SHP77 (cell line): ENCODE results near the gene ALDH1A2.

Experiments
- DNase-seq, 2 experiments: peaks; one replicate each; lab custom pipeline; 2025; lab: John Stamatoyannopoulos, UW

ALDH1A2 gene

DNA sequence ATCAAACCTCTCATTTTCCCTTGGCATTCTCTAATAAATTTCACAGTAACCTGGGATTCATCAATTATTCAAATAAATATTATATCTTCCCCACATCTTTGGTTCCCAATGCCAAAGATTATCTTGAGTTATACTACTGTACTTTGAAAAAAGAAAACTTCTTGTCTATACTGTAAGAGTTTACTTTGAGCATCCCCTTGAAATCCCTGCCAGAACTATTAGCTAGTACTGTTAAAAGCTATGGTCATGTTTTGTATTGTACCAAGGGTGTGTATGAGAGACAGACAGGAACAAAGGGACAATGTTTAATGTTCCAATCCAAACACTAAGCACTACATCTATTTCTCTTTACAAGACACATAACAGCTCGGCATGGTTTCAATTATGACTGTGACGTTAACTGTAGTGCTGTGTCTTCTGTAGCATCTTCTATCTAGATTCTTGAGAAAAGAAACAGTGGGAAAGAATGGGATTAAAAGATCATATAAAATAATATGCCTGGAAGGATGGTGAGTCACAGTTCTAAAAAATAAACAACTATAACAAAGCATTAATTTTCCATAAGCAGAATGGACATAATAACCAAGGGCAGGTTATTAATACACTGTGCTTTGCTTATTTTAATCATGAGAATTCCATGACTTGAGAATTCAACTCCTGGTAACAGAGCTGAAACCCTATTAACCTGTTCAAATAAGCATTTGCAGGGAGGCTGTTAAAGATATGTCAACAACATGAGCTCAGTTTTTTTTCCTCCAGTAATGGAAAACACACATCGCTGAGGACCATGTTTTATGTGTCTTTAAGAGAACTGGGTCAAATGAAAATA, 71.1 kb downstream of the ALDH1A2 start:
- DNase-seq: peak; percentile 14 to 26

GRCh38 chr15:57993409-57994145, 71.9 kb downstream of the ALDH1A2 start:
- DNase-seq: no peak

- no peak for DNase-seq
These were observed 72.7 kb downstream of the ALDH1A2 start for GRCh38 chr15:57992761-57993355.

- no peak for DNase-seq
These were observed 92.0 kb downstream of the ALDH1A2 start for GRCh38 chr15:57973534-57973933.

GRCh38 chr15:57972864-57973263, 92.6 kb downstream of the ALDH1A2 start:
- peak; percentile 24 to 47 for DNase-seq

- no peak for DNase-seq
These were observed 95.5 kb downstream of the ALDH1A2 start for GRCh38 chr15:57969996-57970395.

DNA sequence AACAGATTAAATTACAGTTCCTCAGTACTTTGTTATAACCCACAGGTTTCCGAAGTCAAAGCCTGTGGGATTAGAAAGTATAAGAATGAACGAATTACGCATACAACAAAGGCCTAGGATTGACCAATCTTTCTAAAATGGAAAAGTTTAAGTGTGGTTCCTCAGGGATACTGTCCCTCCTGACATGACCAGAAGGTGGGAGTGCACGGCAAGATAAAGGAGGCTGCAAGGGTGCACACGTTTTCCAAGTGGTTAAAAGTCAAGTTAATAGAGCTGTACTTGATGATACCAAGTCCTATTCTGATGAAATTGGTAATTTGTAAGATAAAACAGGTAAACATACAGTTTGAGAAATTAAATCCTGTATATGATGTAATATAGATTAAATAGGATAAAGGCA, 96.2 kb downstream of the ALDH1A2 start:
- DNase-seq: no peak

DNA sequence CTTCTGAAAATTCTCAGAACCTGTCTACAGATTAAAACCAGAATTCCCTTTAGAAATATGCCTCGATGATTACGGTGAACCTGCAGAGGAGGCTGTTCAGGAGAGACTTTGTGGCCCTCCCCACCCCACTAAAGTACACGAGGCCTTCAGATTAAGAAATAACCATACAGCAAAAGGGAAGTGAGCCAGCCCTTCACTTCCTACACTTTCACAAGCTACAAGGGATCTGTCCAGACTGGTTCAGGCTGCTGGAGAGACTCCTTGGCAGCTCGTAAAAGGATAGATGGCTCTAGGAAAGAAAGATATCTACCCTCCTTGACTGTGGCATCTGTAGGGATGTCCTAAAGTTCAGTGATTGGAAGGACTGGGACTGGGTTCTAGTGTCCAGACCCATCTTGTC, 102.6 kb downstream of the ALDH1A2 start:
- no peak for DNase-seq

GRCh38 chr15:57961919-57962318, 103.6 kb downstream of the ALDH1A2 start:
- no peak for DNase-seq

- DNase-seq: no peak
These were observed 108.4 kb downstream of the ALDH1A2 start for GRCh38 chr15:57957113-57957512.

DNA sequence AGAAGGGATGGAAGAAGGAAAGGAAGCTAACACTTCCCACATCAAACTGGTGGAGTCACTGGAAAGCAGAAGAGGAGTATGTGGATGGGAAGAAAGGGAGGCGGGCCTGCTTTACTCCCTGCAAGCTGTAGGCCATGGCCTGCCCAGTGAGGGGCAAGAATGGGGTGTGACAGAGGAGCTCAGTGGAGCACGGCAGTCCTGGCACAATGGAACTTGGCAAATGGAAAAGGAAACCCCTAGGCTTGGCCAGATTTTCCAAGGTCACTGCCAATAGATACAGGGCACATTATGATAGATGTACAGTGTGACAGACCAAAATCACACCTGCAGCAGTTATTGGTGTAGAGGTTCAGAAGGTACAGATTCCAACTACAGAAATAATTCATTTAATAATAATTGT, 111.6 kb downstream of the ALDH1A2 start:
- no peak for DNase-seq

DNA sequence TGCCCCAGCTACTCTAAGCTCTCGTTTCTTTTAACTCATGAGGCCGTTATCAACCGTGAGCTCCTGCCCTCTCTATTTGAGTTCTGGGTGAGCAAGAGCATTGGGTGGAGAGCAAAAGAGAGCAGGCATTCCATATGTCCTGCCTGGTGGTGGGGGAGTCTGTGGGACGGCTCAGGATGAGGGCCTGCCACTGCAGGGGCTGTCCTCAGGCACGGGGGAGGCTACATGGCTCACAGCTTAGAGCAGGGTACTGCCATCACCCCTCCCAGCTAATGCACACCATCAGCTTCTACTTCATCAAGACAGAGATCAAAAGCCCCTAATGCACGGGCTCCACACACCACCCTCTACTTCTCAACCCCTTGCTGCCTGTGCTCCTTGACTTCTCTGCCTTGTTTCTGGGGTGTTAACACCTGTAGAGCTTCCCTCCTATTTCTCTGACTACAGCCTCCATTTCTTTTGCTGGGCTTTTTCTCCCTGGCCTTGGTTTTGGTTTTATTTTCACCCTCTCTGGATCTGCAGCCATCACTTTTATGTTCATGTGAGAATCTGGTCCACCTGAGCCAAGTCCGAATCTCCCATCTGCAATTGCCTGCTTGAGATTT, 114.1 kb downstream of the ALDH1A2 start:
- no peak for DNase-seq

DNA sequence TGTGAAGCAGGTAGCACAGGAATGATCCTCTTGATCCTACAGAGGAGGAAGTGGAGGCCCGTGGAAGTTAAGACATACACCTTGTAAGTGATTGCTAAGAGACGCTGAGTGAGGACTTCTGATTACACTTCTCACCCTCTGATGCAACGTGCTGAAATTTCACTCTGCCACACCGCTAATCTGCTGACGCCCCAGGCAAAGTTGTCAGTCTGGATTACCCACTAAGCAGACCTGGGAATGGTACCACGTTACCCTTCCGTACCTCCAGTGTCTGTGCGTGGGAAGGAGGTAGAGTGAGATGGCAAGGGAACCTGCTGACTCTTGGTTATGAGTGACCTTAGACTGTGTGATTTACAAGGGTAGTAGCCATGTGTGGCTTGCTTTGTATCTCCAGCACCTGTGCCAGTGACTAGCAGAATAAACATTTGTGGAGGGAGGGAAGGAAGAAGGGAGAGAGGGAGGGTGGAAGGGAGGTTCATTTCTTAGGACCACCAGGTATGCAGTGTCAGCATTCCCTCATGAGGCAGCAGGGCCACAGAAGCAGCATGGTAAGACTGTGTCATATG, 115.0 kb downstream of the ALDH1A2 start:
- no peak for DNase-seq

GRCh38 chr15:57949374-57949943, 116.1 kb downstream of the ALDH1A2 start:
- no peak for DNase-seq

DNA sequence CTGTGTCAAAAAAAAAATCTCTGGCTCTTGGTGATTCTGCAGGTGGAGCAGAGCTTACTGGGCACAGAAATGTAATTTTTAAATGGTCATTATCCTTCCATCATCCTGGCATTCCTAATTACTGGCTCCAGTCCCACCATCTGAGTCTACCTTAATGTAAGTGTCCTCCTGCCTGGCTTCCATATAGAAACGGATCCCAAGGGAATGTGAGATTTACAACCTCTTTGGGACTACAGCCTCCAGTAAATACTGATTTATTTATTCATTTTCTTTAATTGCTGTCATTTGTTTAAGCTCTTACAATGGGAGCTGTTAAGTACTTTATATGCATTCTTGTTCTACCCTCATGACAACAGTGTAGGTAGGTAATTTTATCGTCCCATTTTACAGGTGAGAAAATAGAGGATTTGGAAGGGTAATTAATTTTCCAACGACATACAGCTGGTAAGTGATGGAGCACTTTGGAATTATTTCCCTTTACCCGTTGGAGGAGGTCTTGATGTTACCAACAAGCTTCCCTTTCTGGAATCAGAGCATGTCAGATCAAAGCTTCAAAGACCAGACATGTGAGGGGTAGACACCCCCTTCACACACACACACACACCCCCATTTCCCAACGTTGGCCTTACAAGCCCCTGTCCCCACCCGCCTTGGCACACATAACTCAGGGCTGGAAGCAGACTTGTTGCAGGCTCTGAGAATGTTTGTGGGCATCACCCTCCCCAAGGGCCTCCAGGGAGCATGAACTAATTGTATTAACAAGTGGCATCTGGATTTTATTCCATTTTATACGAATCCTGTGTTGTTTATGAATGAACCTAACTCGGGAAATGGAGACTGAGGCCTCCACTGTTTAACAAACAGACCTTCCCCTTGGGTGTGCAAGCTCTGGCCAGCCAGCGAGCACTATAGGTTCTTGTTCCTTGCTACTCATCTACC, 116.9 kb downstream of the ALDH1A2 start:
- no peak for DNase-seq

GRCh38 chr15:57947781-57948180, 117.7 kb downstream of the ALDH1A2 start:
- DNase-seq: no peak

GRCh38 chr15:57947282-57947681, 118.2 kb downstream of the ALDH1A2 start:
- DNase-seq: no peak

GRCh38 chr15:57946491-57947048, 118.9 kb downstream of the ALDH1A2 start:
- no peak for DNase-seq

GRCh38 chr15:57945616-57946015, 119.9 kb downstream of the ALDH1A2 start:
- no peak for DNase-seq

- no peak for DNase-seq
These were observed 121.6 kb downstream of the ALDH1A2 start for GRCh38 chr15:57943754-57944420.
